Measurements from ENCODE around the gene ARID3C.

DNA sequence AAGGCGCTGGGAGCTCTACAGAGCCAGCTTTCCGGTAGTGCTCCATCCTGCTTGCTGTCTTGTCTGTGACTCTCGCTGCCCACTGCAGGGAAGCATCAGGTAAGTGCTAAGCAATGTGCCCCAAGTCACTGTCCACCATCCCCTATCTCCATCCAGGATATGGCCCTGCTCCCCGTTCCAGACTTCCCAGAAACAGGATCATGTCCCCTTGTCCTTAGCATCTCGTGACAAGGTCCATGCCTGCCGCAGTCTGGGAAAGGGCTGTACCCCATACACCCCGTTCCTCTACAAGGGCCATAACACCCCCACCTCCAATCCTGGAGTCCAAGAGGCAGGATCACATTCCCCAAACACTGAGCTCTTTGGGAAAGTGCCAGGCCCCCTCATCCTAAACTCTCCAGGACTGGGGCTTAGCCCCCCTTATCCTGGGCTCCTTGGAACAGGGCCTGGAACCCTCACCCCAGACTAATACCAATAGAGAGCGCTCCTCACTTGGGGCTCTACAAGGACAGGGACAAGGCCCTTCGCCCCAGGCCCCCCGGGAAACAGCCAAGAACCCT lies 17.5 kb downstream of the ARID3C start:
- TF ChIP-seq, protein P1, sequence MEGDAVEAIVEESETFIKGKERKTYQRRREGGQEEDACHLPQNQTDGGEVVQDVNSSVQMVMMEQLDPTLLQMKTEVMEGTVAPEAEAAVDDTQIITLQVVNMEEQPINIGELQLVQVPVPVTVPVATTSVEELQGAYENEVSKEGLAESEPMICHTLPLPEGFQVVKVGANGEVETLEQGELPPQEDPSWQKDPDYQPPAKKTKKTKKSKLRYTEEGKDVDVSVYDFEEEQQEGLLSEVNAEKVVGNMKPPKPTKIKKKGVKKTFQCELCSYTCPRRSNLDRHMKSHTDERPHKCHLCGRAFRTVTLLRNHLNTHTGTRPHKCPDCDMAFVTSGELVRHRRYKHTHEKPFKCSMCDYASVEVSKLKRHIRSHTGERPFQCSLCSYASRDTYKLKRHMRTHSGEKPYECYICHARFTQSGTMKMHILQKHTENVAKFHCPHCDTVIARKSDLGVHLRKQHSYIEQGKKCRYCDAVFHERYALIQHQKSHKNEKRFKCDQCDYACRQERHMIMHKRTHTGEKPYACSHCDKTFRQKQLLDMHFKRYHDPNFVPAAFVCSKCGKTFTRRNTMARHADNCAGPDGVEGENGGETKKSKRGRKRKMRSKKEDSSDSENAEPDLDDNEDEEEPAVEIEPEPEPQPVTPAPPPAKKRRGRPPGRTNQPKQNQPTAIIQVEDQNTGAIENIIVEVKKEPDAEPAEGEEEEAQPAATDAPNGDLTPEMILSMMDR (IDR thresholded peaks at IDR 0.05): no peak
- TF ChIP-seq POLR2A (IDR thresholded peaks at IDR 0.05) (no peak), POLR2AphosphoS5 (IDR thresholded peaks at IDR 0.05; ENCODE audit: insufficient read depth in 1 of 2, low read depth in 1 of 2) (no peak)

Data from vagina (tissue), 2 donors.